GM23338 (cell line): ENCODE results near the gene APBA2. TPM values are rescaled to one million over a fixed set of nuclear protein-coding genes. Genes with fewer than 3 reads are reported as not detected.

Source experiments
- ATAC-seq: fragments of 200-7000 bp; cut with Tn5 transposase; 3 replicates; pipeline ENCODE4 v1.9.1; 2020
- DNase-seq: peaks from one replicate; pipeline ENCODE4 v3.0.0-alpha.2; 2015; ENCODE audit warnings: low spot score
- H2AFZ ChIP-seq: fragments of 200-600 bp; sonication (generic); 2 replicates; pipeline ENCODE4 v1.8.0; 2016; ENCODE audit warnings: antibody characterized with exemption, mild to moderate bottlenecking, moderate library complexity
- H3F3A ChIP-seq: fragments of 200-600 bp; sonication (generic); replicated peaks from 2 replicates; pipeline ENCODE4 v1.8.0; 2017; ENCODE audit warnings: antibody characterized with exemption, mixed run types, low read depth
- H3K27ac ChIP-seq: fragments of 200-600 bp; sonication (generic); 2 replicates; pipeline ENCODE4 v1.6.1; 2016; ENCODE audit warnings: low read depth
- H3K27me3 ChIP-seq: fragments of 200-600 bp; sonication (generic); 2 replicates; pipeline ENCODE4 v1.8.0; 2016; ENCODE audit warnings: mild to moderate bottlenecking, mixed run types, moderate library complexity; ENCODE audit not compliant: insufficient read depth
- H3K36me3 ChIP-seq: fragments of 200-600 bp; sonication (generic); 2 replicates; pipeline ENCODE4 v1.8.0; 2016; ENCODE audit warnings: mild to moderate bottlenecking; ENCODE audit not compliant: insufficient read depth
- H3K4me1 ChIP-seq: fragments of 200-600 bp; sonication (generic); 2 replicates; pipeline ENCODE4 v1.8.0; 2016; ENCODE audit warnings: mild to moderate bottlenecking, moderate library complexity; ENCODE audit not compliant: insufficient read depth
- H3K4me2 ChIP-seq: fragments of 200-600 bp; sonication (generic); 2 replicates; pipeline ENCODE4 v1.7.1; 2017; ENCODE audit warnings: mixed run types
- H3K4me3 ChIP-seq: fragments of 200-600 bp; sonication (generic); 2 replicates; pipeline ENCODE4 v1.6.1; 2016; ENCODE audit warnings: mixed run types
- H3K79me2 ChIP-seq: fragments of 200-600 bp; sonication (generic); replicated peaks from 2 replicates; pipeline ENCODE4 v1.8.0; 2017; ENCODE audit warnings: mild to moderate bottlenecking; ENCODE audit not compliant: insufficient read depth
- H3K9me2 ChIP-seq: fragments of 200-600 bp; sonication (generic); 2 replicates; pipeline ENCODE4 v1.8.0; 2017; ENCODE audit not compliant: insufficient read depth
- H4K20me1 ChIP-seq: fragments of 200-600 bp; sonication (generic); replicated peaks from 2 replicates; pipeline ENCODE4 v1.8.0; 2017; ENCODE audit warnings: mild to moderate bottlenecking; ENCODE audit not compliant: insufficient read depth
- H3K27ac Mint-ChIP-seq: 2 replicates; pipeline ENCODE4 v1.8.0; 2020; ENCODE audit warnings: inconsistent platforms, mild to moderate bottlenecking, moderate library complexity, mixed read lengths
- H3K27me3 Mint-ChIP-seq: 3 replicates; pipeline ENCODE4 v1.8.0; 2022; ENCODE audit warnings: low read depth, mild to moderate bottlenecking, moderate library complexity, mixed read lengths, inconsistent platforms; ENCODE audit not compliant: insufficient read depth, poor library complexity
- H3K36me3 Mint-ChIP-seq: 3 replicates; pipeline ENCODE4 v1.8.0; 2021; ENCODE audit warnings: low read depth, mild to moderate bottlenecking, inconsistent platforms, moderate library complexity, mixed read lengths
- H3K4me1 Mint-ChIP-seq: 3 replicates; pipeline ENCODE4 v1.8.0; 2020; ENCODE audit warnings: mild to moderate bottlenecking, inconsistent platforms, mixed read lengths
- H3K4me3 Mint-ChIP-seq: 3 replicates; pipeline ENCODE4 v1.8.0; 2021; ENCODE audit warnings: moderate library complexity, mild to moderate bottlenecking, inconsistent platforms, mixed read lengths
- H3K9me3 Mint-ChIP-seq: 3 replicates; pipeline ENCODE4 v1.8.0; 2020; ENCODE audit warnings: moderate library complexity, mild to moderate bottlenecking, inconsistent platforms, mixed read lengths
- EZH2 ChIP-seq: fragments of 200-600 bp; sonication (generic); IDR thresholded peaks from one replicate; pipeline ENCODE4 v1.8.0; 2017; ENCODE audit warnings: antibody characterized with exemption, mild to moderate bottlenecking, low read depth; ENCODE audit not compliant: unreplicated experiment
- EZH2phosphoT487 ChIP-seq: fragments of 200-600 bp; sonication (generic); IDR thresholded peaks from one replicate; pipeline ENCODE4 v1.8.1; 2018; ENCODE audit warnings: antibody characterized with exemption; ENCODE audit not compliant: unreplicated experiment
- ZNF114 ChIP-seq: fragments of 250-450 bp; sonication (Bioruptor Pico); IDR thresholded peaks from 2 replicates; pipeline ENCODE4 v1.5.0; 2020; ENCODE audit warnings: mild to moderate bottlenecking, moderate library complexity
- ZNF331 ChIP-seq: fragments of 250-450 bp; sonication (Bioruptor Pico); IDR thresholded peaks from 2 replicates; pipeline ENCODE4 v1.5.0; 2020; ENCODE audit warnings: low read depth, mild to moderate bottlenecking, moderate library complexity
- polyA plus RNA-seq: library from polyadenylated mRNA; unstranded; fragments of >200 nt; fragmentation: Nextera tagmentation; extraction: Ambion mirVana; gene quantifications from 2 replicates; pipeline ENCODE4 v1.2.1, GENCODE V29; 2016
- total RNA-seq: library from RNA; depleted of rRNA; stranded (reverse); fragments of >200 nt; shearing (Covaris generic); gene quantifications from 2 replicates; pipeline ENCODE4 v1.2.3, GENCODE V29; 2014
- TF ChIP-seq, protein P1 (sequence below): fragments of 250-450 bp; sonication (Bioruptor Pico); IDR thresholded peaks from 2 replicates; pipeline ENCODE4 v1.5.0; 2020; ENCODE audit warnings: mild to moderate bottlenecking, moderate library complexity
- TF ChIP-seq, protein P2 (sequence below): IDR thresholded peaks from 2 replicates; pipeline ENCODE4 v1.6.1; 2016; ENCODE audit warnings: antibody characterized with exemption
- TF ChIP-seq, protein P3 (sequence below), 2 experiments: fragments of 200-600 bp in 1 of 2; sonication (generic) in 1 of 2; conservative IDR thresholded peaks; 2 replicates each; pipeline versions ENCODE4 v1.5.1 to v1.6.1; 2016 to 2017; ENCODE audit warnings: antibody characterized with exemption in 2 of 2, low read depth in 2 of 2, mild to moderate bottlenecking in 2 of 2, moderate library complexity in 1 of 2

APBA2 gene
- total and polyA plus RNA-seq, 2 experiments from 2014 or later = 5.9 to 24.7 TPM

DNA sequence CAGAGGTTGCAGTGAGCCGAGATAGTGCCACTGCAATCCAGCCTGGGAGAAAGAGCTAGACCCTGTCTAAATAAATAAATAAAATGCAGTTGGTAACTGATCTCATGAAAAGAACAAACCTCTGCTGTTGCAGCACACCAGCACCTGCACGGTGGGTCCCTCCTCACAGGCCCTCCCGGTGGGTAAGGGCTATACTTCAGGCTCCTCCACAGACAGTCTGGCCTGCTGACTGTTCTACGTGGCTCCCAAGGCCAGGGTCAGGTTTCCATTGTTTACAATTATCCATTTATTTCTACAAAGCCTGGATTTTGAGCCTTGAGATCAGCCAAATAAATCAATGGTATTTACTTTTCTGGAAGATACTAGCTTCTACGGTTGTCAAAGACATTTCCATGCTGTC, 5.1 kb upstream of the APBA2 start (continued):
- TF ChIP-seq, protein P1, sequence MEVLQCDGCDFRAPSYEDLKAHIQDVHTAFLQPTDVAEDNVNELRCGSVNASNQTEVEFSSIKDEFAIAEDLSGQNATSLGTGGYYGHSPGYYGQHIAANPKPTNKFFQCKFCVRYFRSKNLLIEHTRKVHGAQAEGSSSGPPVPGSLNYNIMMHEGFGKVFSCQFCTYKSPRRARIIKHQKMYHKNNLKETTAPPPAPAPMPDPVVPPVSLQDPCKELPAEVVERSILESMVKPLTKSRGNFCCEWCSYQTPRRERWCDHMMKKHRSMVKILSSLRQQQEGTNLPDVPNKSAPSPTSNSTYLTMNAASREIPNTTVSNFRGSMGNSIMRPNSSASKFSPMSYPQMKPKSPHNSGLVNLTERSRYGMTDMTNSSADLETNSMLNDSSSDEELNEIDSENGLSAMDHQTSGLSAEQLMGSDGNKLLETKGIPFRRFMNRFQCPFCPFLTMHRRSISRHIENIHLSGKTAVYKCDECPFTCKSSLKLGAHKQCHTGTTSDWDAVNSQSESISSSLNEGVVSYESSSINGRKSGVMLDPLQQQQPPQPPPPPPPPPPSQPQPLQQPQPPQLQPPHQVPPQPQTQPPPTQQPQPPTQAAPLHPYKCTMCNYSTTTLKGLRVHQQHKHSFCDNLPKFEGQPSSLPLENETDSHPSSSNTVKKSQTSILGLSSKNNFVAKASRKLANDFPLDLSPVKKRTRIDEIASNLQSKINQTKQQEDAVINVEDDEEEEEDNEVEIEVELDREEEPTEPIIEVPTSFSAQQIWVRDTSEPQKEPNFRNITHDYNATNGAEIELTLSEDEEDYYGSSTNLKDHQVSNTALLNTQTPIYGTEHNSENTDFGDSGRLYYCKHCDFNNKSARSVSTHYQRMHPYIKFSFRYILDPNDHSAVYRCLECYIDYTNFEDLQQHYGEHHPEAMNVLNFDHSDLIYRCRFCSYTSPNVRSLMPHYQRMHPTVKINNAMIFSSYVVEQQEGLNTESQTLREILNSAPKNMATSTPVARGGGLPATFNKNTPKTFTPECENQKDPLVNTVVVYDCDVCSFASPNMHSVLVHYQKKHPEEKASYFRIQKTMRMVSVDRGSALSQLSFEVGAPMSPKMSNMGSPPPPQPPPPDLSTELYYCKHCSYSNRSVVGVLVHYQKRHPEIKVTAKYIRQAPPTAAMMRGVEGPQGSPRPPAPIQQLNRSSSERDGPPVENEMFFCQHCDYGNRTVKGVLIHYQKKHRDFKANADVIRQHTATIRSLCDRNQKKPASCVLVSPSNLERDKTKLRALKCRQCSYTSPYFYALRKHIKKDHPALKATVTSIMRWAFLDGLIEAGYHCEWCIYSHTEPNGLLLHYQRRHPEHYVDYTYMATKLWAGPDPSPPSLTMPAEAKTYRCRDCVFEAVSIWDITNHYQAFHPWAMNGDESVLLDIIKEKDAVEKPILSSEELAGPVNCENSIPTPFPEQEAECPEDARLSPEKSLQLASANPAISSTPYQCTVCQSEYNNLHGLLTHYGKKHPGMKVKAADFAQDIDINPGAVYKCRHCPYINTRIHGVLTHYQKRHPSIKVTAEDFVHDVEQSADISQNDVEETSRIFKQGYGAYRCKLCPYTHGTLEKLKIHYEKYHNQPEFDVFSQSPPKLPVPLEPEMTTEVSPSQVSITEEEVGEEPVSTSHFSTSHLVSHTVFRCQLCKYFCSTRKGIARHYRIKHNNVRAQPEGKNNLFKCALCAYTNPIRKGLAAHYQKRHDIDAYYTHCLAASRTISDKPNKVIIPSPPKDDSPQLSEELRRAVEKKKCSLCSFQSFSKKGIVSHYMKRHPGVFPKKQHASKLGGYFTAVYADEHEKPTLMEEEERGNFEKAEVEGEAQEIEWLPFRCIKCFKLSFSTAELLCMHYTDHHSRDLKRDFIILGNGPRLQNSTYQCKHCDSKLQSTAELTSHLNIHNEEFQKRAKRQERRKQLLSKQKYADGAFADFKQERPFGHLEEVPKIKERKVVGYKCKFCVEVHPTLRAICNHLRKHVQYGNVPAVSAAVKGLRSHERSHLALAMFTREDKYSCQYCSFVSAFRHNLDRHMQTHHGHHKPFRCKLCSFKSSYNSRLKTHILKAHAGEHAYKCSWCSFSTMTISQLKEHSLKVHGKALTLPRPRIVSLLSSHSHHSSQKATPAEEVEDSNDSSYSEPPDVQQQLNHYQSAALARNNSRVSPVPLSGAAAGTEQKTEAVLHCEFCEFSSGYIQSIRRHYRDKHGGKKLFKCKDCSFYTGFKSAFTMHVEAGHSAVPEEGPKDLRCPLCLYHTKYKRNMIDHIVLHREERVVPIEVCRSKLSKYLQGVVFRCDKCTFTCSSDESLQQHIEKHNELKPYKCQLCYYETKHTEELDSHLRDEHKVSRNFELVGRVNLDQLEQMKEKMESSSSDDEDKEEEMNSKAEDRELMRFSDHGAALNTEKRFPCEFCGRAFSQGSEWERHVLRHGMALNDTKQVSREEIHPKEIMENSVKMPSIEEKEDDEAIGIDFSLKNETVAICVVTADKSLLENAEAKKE (CRISPR knock-in tag) = no peak
- TF ChIP-seq, protein P2, sequence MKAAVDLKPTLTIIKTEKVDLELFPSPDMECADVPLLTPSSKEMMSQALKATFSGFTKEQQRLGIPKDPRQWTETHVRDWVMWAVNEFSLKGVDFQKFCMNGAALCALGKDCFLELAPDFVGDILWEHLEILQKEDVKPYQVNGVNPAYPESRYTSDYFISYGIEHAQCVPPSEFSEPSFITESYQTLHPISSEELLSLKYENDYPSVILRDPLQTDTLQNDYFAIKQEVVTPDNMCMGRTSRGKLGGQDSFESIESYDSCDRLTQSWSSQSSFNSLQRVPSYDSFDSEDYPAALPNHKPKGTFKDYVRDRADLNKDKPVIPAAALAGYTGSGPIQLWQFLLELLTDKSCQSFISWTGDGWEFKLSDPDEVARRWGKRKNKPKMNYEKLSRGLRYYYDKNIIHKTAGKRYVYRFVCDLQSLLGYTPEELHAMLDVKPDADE = no peak
- TF ChIP-seq ZNF331 (no peak), ZNF114 (CRISPR knock-in tag) (no peak), EZH2phosphoT487 (no peak), EZH2 (no peak)

DNA sequence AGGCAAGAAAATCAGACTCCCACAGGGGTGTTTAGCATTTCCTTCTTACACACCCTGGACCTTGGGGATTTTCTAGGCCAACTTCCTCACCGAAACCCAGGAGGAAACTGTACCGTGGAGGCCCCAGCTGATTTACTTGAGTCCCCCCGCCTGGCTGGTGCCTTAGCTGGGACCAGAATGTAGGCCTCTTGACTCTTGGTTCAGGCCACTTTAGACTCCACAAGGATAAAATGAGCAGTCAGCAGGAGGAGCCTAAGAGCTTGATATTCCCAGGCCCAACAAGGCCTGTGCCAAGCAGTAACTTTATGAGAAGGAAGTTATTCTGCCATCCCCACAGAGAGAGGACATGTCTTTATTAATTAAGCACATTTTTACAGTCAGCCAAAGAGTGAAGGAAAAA, 4.6 kb upstream of the APBA2 start:
- H3K4me1 Mint-ChIP-seq = peaks cover 9% of the 10 kb centered on the region; the same call in 2 of the 3 replicates
- Histone ChIP-seq H3K79me2 (no peaks in the 10 kb centered on the region), H3K27ac (no peak overlapping the region), H3K27me3 (peaks cover 24% of the 10 kb centered on the region), H2AFZ (no peak overlapping the region), H3K4me3 (no peak overlapping the region), H3K4me1 (peaks cover 13% of the 10 kb centered on the region), H4K20me1 (no peaks in the 10 kb centered on the region), H3K4me2 (no peak overlapping the region), H3F3A (no peaks in the 10 kb centered on the region), H3K9me2 (no peaks in the 10 kb centered on the region), H3K36me3 (no peaks in the 10 kb centered on the region)
- no peaks in the 10 kb centered on the region for H3K36me3 Mint-ChIP-seq
- TF ChIP-seq, protein P3, sequence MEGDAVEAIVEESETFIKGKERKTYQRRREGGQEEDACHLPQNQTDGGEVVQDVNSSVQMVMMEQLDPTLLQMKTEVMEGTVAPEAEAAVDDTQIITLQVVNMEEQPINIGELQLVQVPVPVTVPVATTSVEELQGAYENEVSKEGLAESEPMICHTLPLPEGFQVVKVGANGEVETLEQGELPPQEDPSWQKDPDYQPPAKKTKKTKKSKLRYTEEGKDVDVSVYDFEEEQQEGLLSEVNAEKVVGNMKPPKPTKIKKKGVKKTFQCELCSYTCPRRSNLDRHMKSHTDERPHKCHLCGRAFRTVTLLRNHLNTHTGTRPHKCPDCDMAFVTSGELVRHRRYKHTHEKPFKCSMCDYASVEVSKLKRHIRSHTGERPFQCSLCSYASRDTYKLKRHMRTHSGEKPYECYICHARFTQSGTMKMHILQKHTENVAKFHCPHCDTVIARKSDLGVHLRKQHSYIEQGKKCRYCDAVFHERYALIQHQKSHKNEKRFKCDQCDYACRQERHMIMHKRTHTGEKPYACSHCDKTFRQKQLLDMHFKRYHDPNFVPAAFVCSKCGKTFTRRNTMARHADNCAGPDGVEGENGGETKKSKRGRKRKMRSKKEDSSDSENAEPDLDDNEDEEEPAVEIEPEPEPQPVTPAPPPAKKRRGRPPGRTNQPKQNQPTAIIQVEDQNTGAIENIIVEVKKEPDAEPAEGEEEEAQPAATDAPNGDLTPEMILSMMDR (conservative IDR thresholded peaks at IDR 0.05; ENCODE audit: low read depth in 2 of 2) = 0 out of 4 replicates have a peak, but pooled peaks of 1 of the 2 experiments have one; percentile 19
- TF ChIP-seq EZH2 = no peak
- no peak overlapping the region for H3K4me3 Mint-ChIP-seq
- no peak for DNase-seq
- H3K27me3 Mint-ChIP-seq = peaks cover 29% of the 10 kb centered on the region
- no peak overlapping the region for H3K27ac Mint-ChIP-seq
- H3K9me3 Mint-ChIP-seq = no peaks in the 10 kb centered on the region
- no peak for ATAC-seq
